GM12801 (cell line): ENCODE data around the gene LMNTD1.

Experiments
- CTCF ChIP-seq: IDR thresholded peaks from one replicate; pipeline ENCODE4 v1.5.1; 2011; ENCODE audit warnings: control low read depth; ENCODE audit not compliant: insufficient read length; ENCODE audit errors: extremely low read depth

LMNTD1 gene

GRCh38 chr12:25438638-25439037 is 114.4 kb downstream of the LMNTD1 start:
- TF ChIP-seq CTCF, result no peak

- TF ChIP-seq CTCF, result peak; percentile 42
These were observed 116.7 kb downstream of the LMNTD1 start for GRCh38 chr12:25436206-25437030.

GRCh38 chr12:25435431-25435830 is 117.7 kb downstream of the LMNTD1 start:
- TF ChIP-seq CTCF, result no peak

- no peak for TF ChIP-seq CTCF
These were observed 118.6 kb downstream of the LMNTD1 start for GRCh38 chr12:25434515-25434914.

GRCh38 chr12:25433581-25434325 is 119.3 kb downstream of the LMNTD1 start:
- no peak for TF ChIP-seq CTCF

- TF ChIP-seq CTCF, result no peak
These were observed 120.1 kb downstream of the LMNTD1 start for GRCh38 chr12:25433024-25433423.

GRCh38 chr12:25427337-25428249 is 125.5 kb downstream of the LMNTD1 start:
- TF ChIP-seq CTCF, result no peak
